ENCODE results near the gene MRPS9.

The MRPS9 gene

DNA sequence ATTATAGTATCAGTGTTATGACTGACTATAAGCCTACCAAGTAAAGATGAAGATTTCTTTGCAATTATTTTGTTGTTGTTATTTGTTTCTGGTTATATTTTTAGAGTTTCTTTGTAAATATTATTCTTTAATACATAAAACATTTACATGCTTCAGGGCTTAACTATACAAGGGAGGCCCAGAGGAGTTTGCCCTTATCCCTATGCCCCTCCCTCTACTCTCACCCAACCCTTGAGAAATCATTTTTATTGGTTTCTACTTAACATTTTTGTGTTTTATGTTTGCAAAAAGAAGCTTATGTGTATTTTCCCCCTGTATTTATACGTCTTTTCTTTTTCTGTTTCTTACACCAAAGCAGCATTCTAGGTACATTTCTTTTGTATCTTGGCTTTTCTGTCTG is 30.5 kb downstream of the MRPS9 start:
- no peak overlapping the region for H3K27ac ChIP-seq
- TF ChIP-seq CTCF (conservative IDR thresholded peaks at IDR 0.05) = no peak

DNA sequence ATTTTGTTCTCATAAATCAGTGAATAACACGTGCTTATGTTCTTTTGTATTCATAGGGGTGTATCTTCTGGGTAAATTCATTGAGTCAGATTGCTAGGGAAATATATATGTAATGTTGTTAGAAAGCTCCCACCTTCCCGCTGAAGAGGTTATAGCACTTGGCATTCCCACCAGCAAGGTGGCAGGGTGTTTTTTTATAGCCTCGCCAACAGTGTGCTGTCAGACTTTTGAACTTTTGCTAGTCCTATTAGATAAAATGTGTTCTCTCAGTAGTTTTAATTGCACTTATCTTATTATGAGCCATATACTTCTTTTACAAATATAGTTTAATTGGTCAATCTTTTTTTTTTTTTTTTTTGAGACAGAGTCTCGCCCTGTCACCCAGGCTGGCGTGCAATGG is 31.0 kb downstream of the MRPS9 start:
- no peak overlapping the region for H3K27ac ChIP-seq
- no peak for TF ChIP-seq CTCF (conservative IDR thresholded peaks at IDR 0.05)

GRCh38 chr2:105070010-105070865 is 32.4 kb downstream of the MRPS9 start:
- no peak for TF ChIP-seq CTCF (conservative IDR thresholded peaks at IDR 0.05)
- H3K27ac ChIP-seq = peak overlapping the region; percentile 7; the same call in 1 of the 2 replicates

DNA sequence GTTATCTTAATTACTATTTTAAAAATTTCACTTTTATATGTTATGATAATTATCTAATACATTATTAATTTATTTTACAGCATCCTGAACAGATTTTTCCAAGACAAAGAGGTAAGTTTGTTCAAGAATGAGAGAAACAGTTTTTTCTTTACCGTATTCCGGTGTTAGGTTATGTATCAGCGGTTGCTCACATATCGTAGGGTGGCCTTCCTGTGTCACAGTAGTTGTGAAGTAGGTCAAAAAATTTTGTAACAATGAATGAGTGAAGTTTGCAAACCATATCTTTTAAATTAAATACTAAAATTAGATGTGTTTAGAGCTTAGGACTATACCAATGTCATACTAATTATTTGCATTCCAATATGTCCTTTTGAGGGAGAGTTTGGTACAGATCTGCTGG is 33.5 kb downstream of the MRPS9 start:
- TF ChIP-seq CTCF (conservative IDR thresholded peaks at IDR 0.05) = no peak
- 0 out of 2 replicates have a peak overlapping the region, but pooled peaks have one; percentile 7 for H3K27ac ChIP-seq

DNA sequence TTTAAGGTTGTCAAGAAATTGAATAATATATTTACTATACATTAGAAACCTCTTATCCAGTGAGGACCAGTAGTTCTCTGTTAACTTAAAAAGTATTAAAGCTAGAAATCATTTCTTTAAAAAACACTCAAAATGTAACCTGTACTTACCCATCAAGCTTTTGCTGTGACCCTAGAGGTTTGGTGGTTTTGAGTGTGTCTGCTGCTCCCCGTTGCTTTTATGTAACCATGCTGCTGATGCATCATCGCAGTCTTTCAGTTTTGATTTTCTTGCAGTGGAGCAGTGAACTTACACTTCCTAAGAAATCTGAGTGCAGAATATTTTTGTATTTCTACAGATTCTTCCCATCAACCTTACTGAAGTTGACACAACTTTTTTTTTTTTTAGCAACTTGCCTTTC is 34.2 kb downstream of the MRPS9 start:
- TF ChIP-seq CTCF (conservative IDR thresholded peaks at IDR 0.05) = no peak
- H3K27ac ChIP-seq = no peak overlapping the region

DNA sequence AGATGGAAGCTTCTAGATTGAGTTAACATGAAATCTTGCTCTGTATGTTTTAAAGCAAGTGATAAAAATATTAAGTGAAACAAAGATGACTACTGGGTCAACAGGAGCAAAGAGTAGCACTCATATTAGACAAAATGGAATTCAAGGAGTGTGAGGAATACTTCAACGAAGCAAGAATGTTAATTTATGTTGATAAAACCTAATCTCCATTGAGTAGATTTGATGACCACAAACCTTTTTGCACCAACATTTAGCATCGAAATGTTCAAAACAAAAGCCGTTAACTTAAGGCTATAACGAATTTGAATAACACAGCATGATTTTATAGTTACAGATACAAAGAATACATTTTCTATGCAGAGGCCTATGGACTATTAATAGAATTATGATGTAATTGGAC is 35.7 kb downstream of the MRPS9 start:
- no peak overlapping the region for H3K27ac ChIP-seq
- TF ChIP-seq CTCF (conservative IDR thresholded peaks at IDR 0.05) = no peak

DNA sequence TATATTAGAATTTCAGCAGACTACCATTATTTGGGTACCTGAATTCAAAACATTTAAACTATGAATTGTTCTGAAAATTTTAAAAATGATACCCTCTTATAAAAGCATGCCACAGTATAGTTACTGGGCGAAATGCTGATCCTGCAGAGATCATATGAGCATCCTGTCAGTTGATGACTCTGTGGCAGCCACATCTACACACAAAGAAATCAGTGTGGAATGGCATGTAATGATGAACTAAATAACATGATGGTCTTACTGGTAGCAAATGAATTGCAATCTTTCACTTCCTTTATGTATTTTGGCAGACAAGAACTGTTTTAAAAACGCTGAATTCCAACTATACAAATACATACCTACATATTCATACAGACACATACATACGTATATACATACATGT is 38.3 kb downstream of the MRPS9 start:
- TF ChIP-seq CTCF (conservative IDR thresholded peaks at IDR 0.05) = no peak
- no peak overlapping the region for H3K27ac ChIP-seq
